DMS53 treated with DMSO at 0.1 percent for 48 hours (cell line): ENCODE measurements around the gene KRT76.
"Not testable (repeated sequence)": the region's sequence is repeated elsewhere in the genome, so short reads cannot be mapped to it uniquely, and the experiment has no call there.

Experiments
- DNase-seq: peaks from one replicate; lab custom pipeline; 2025; ENCODE audit not compliant: unreplicated experiment; lab: John Stamatoyannopoulos, UW

The KRT76 gene

GRCh38 chr12:52797529-52797894, 20.4 kb upstream of the KRT76 start:
- DNase-seq = no peak

GRCh38 chr12:52796839-52797528, 19.8 kb upstream of the KRT76 start:
- no peak for DNase-seq

DNA sequence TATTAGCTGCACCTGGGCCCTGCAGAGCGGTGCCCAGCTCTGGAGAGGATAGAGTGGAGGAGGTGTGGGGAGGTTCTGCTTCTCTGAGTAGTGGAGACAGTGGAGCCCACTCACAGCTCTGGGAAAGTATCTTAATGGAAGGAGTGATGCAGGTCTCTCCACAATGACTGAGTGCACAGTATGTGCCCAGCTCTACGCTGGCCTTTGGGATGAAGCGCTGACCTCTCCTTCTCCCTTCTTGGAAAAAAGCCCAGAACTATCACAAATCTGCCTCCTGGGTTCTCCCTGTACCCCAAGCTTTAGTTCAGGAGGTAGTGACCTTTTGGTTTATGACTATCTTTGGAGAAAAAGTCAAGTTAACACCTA, 19.3 kb upstream of the KRT76 start:
- no peak for DNase-seq

GRCh38 chr12:52795694-52796428, 18.7 kb upstream of the KRT76 start, which contains the start of gene KRT3:
Gene KRT3 (minus strand): TSS chr12:52796117. CDS start chr12:52796042, 75 bp downstream.
- DNase-seq = no peak

DNA sequence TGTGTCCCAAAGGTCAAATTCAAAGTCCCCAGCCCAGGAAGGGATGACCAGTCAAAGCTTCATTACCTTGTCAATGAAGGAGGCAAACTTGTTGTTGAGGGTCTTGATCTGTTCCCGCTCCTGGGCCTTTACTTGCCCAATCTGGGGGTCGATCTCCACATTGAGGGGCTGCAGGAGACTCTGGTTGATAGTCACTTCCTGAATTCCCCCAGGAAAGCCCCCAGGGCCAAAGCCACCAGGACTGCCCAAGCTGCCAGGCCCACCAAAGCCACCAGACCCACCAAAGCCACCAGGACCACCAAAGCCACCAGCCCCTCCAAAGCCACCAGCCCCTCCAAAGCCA, 18.2 kb upstream of the KRT76 start:
- DNase-seq = not testable (repeated sequence)

GRCh38 chr12:52794479-52795331, 17.6 kb upstream of the KRT76 start:
- no peak for DNase-seq

DNA sequence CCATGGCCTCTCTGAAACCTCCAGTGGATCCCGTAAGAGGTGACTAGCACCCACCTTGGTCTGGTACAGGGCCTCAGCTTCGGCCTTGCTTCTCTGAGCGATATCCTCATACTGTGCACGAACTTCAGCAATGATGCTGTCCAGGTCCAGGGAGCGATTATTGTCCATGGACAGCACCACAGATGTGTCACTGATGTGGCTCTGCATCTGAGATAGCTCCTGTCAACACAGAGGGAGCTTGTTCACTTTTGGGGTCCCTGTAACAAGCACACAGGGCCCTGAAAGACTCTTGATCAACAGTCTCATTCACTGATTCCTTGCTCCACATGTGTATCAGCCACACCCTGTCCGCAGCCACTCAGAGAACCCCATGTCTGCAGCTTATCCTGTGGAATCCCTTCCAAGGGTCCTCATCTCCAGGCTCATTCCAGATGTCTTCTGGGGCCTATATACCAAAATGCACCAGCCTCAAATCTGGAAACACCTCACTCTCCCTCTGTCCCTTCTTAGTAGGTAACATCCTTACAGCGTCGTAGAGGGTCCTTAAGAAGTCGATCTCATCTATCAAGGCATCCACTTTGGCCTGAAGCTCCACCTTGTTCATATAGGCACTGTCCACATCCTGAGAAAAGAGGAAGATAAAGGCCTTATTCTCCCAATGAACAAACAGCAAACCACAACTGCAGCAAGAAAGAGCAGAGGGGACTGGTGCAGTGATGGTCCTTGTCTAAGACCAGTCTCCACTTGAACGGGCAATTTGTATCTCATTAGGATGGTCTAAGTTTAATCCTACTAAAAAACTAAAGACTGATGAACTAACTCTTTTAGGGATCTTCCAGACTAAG, 15.3 kb upstream of the KRT76 start:
- no peak for DNase-seq

DNA sequence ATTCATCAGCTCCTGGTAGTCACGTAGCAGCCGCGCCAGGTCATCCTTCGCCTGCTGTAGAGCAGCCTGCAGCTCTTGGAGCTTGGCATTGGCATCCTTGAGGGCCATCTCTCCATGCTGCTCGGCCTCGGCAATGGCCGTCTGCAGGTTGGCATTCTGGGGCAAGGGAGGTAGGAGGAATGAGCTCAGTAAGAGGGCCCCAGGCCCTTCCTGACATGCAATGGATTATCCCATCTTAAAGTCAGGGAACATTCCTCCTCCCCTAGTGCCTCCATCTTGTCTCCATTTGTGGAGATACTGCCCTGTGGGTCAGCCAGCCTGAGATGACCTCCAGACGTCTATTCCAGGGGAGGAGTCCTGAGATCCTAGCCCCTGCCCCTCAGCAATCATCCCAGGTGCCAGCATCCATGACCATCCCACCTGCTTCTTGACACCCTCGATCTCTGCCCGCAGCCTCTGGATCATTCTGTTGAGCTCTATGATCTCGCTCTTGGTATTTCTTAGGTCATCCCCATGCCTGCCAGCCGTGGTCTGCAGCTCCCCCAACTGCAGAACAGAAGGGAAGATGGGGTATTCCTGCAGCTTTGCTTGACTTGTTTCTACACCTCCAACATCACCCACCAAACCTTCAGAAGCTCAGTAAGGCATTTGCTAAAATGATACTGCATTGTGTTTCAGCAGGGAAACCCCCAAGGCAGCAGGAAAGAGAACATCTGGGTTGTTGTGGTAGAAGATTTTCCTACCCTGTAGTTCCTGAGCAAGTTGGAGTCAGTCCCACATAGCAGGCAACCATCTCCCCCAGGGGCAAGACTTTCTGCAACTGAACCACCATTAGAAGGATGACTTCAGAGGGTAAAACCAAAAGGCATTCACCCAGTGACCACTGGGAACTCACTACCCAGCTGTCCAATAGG, 14.4 kb upstream of the KRT76 start:
- no peak for DNase-seq

- no peak for DNase-seq
These were observed 13.5 kb upstream of the KRT76 start for GRCh38 chr12:52790427-52791270.

GRCh38 chr12:52789637-52790426, 12.7 kb upstream of the KRT76 start:
- DNase-seq = no peak

GRCh38 chr12:52788876-52789636, 11.9 kb upstream of the KRT76 start:
- no peak for DNase-seq

GRCh38 chr12:52788192-52788875, 11.2 kb upstream of the KRT76 start:
- DNase-seq = no peak

DNA sequence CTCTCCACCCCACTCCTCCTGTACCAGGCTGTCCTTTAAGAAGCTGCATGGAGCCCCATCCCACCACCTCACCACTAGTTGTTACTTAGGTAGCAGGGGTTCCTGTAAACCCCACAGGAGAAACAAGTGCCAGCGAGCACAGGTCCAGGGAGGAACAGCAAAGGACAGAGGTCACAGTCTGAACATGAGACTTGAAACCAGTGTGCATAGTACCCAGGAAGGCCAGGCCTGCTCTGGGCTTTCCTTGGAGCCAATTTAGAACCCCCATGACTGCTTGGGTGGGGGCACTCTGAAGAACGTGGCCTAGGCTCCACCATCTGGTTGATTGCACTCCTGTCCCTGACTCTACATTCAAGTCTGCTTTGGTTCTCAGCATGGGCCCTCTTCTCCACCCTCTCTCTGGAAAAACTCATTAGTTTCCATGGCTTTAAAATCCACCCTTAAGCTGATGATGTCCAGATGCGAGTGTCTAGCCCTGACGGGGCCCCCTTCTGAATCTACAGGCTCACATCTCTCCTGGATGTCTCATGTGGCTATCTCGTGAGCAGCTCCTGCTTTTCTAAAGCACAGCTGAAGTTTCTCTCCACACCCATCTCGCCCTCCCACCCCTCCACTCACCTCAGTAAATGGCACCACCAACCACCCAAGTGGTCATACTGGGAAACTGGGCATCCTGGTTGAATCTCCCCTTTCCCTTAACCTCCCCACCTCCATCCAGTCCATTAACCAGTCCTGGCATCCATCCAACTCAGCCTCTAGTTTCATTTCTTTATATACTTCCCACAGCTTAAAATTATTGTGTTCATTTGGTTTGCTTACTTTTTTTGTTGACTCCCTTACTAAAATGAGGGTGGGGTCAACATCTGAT, 10.4 kb upstream of the KRT76 start:
- no peak for DNase-seq

DNA sequence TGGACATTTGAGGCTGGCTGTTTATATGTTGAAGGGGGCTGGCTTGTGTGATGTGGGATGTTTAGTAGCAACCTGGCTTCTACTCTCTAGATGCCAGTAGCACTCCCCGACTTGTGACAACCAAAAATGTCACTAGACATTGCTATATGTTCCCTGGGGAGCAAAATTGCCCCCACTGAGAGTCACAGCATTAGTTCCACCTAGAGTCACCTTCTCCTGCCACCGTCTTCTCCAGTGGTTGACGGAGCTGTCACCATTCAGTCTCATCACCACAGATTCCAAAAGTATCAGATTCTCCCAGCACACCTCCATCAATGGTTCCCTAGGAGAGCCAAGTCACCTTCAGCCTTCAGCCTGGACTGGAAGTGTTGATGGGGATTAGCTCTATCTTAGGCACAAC, 7.8 kb upstream of the KRT76 start:
- no peak for DNase-seq

- DNase-seq = no peak
These were observed 6.6 kb upstream of the KRT76 start for GRCh38 chr12:52783563-52784316.
